Stimulated activated naive CD8-positive, alpha-beta T cell treated with anti-CD3 and anti-CD28 coated beads, Interleukin-15, Interleukin-2, amounts not matched to agents 100 ng/mL and 50 ng/mL, for 24 hours (primary cell): ENCODE measurements around the gene NTMT1.

Experiments used
- H3K27ac Mint-ChIP-seq: one replicate; pipeline ENCODE4 v1.8.0; 2021; ENCODE audit warnings: mild to moderate bottlenecking, mixed read lengths
- H3K27me3 Mint-ChIP-seq: one replicate; pipeline ENCODE4 v1.8.0; 2021; ENCODE audit warnings: mixed read lengths
- H3K36me3 Mint-ChIP-seq: one replicate; pipeline ENCODE4 v1.8.0; 2021; ENCODE audit warnings: low read depth, mixed read lengths
- H3K4me1 Mint-ChIP-seq: one replicate; pipeline ENCODE4 v1.8.0; 2021; ENCODE audit warnings: low read depth, mixed read lengths
- H3K4me3 Mint-ChIP-seq: one replicate; pipeline ENCODE4 v1.8.0; 2021; ENCODE audit warnings: mild to moderate bottlenecking, mixed read lengths
- H3K9me3 Mint-ChIP-seq: one replicate; pipeline ENCODE4 v1.8.0; 2021; ENCODE audit warnings: mixed read lengths

NTMT1 gene

DNA sequence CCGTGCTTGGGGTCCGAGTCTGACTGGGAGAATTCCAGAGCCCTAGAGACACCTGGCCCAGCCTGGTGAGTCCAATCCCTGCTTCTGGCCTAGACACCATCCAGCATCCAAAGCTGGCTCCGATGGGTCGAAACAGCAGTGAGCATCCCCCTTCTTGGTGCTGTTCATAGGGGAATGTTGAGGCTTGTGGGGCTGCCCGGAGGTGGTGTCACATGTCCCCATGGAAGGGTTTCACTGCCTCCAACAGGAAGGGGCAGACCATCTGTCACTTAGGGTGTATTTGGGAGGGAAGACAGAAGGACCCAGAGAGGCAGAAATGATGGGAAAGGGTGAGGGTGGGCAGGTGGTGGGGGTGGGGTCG, 19.0 kb upstream of the NTMT1 start:
- Mint-ChIP-seq H3K4me1 (peaks cover 40% of the 10 kb centered on the region), H3K27me3 (no peaks in the 10 kb centered on the region), H3K36me3 (no peaks in the 10 kb centered on the region), H3K4me3 (no peak overlapping the region), H3K27ac (peak overlapping the region; percentile 36), H3K9me3 (no peaks in the 10 kb centered on the region)

DNA sequence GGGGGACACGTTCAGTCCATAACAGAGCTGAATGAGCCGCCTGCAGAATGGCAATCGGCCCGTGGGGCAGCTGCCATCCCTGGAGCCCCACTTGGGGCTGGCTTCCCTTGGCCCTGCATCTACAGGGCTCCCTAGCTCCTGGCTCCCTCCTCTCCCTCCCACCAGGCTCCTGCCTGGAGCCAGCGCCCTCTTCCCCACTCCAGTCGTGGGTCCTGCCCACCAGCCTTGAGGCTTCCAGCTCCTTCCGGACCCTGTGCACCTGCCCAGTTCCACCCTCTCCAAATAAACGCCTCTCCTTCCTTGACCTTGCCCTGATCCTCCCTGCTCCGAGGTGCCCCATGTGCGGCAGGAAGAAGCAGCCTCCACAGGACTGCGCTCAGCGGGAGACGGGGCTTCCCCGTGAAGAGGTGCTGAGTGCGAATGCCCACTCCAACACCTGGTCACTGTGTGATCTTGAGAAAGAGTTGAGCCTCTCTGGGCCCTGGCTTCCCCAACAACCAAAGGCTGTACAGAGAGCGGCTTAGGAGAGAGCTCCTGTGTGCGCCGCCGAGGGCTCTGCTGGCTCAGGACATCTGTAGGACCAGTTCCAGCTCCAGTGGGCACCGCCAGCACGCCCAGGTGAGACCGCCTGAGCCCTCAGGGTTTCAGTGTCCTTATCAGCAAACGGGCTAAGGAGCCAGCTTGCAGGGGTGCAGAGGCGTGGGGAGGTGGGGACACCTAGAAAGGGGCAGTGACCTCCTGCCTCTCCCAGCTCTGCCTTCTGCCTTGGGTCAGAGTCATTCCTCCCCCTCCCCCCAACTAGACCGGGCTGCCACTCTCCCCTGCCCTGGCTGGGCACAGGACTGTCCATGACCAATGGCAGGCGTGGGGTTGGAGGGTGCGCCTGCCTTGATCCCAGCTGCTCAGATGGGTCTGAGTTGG, 17.1 kb upstream of the NTMT1 start:
- Mint-ChIP-seq H3K4me1 (peaks cover 36% of the 10 kb centered on the region), H3K27me3 (no peaks in the 10 kb centered on the region), H3K27ac (no peak overlapping the region), H3K9me3 (no peaks in the 10 kb centered on the region), H3K36me3 (no peaks in the 10 kb centered on the region), H3K4me3 (no peak overlapping the region)

DNA sequence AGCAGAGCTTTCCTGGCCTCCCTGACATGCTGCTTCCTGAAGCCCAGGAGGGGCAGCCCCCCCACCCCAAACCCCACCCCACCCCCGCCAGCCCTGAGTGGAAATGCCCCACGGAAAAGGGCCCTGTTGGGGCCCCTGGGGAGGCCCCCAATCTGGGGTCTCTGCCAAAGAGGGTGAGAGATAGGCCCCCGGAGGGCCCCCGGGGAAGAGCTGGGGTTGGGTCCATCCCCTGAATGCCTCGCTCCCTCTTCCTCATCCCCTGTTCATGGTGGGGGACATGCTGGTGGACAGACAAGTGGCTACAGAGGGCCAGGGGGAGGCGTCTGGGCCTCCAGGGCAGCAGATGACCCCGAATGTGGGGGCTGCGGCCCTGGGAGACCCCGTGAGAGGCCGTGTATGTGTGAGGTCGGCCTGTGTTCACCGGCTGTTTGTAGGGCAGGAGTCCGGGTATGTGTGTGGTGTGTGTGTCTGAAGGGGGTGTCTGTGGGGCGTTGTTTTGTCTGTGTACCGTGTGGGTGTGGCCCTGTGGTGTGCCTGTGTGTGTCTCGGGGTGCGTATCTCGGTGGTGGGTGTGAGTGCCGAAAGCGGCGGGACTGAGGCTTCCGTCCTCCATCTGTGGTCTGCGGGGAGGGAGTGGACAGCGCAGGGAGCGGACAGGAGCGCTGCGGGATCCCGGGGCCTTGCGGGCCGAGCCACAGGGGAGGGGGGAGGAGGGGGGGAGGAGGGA, 16.3 kb upstream of the NTMT1 start:
- Mint-ChIP-seq H3K27me3 (no peaks in the 10 kb centered on the region), H3K4me1 (peaks cover 32% of the 10 kb centered on the region), H3K27ac (peak overlapping the region; percentile 94), H3K4me3 (peak overlapping the region; percentile 81), H3K36me3 (no peaks in the 10 kb centered on the region), H3K9me3 (no peaks in the 10 kb centered on the region)

DNA sequence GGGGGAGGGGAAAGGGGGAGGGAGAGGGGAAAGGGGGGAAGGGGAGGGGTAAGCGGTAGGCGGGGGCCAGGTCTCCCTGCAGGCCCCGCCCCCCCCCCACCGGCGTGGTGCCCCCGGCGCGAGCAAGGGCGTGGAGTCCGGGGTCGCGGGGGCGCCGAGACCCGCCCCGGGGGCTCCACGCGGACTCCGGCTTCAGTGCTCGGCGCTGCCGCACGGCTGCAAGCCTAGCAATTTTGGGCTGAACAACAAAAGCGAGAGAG, 15.8 kb upstream of the NTMT1 start:
- Mint-ChIP-seq H3K4me3 (peak overlapping the region; percentile 66), H3K36me3 (no peaks in the 10 kb centered on the region), H3K27me3 (no peaks in the 10 kb centered on the region), H3K9me3 (no peaks in the 10 kb centered on the region), H3K4me1 (peaks cover 28% of the 10 kb centered on the region), H3K27ac (no peak overlapping the region)

DNA sequence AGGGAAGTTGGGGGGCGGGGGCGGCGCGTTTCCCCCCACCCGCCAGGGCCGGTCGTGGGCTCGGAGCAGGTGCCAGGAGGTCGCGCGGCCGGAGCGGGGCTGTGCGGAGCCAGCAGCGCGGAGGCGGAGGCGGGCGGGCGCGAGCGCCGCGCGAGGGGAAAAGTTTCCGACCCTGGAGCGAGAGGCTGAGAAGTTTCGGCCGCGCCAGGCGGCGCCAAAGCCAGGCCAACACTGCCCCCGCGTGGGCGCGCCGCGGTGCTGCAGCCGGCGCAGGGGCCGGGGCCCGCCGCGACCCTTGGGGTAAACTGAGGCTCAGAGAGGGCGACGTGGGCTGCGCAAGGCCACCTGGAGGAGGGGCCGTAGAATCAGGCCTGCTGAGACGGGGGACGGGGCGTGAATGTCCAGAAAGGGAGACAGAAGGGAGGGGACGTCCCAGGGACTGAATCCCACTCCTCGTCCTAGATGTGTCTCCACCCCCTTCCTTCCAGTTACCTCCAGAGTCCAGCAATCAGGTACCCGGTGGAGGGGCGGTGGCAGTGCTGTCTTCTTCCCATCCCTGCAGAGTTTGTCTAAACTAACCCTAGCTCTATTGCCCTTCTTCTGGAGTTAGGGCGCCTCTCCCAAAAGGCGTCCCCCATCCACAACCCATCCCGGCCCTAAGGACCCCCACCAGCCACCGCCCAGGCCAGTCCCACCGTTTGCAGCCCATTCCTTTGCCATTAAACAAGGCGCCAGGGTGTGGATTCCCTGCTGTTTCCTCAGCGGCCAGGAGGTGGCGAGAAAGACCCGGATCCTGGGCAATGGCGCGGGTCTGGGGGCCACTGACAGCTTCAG, 15.3 kb upstream of the NTMT1 start:
- H3K4me1 Mint-ChIP-seq, result peaks cover 28% of the 10 kb centered on the region
- H3K36me3 Mint-ChIP-seq, result no peaks in the 10 kb centered on the region
- peak overlapping the region; percentile 61 for H3K27ac Mint-ChIP-seq
- no peaks in the 10 kb centered on the region for H3K27me3 Mint-ChIP-seq
- no peaks in the 10 kb centered on the region for H3K9me3 Mint-ChIP-seq
- H3K4me3 Mint-ChIP-seq, result peak overlapping the region; percentile 66

DNA sequence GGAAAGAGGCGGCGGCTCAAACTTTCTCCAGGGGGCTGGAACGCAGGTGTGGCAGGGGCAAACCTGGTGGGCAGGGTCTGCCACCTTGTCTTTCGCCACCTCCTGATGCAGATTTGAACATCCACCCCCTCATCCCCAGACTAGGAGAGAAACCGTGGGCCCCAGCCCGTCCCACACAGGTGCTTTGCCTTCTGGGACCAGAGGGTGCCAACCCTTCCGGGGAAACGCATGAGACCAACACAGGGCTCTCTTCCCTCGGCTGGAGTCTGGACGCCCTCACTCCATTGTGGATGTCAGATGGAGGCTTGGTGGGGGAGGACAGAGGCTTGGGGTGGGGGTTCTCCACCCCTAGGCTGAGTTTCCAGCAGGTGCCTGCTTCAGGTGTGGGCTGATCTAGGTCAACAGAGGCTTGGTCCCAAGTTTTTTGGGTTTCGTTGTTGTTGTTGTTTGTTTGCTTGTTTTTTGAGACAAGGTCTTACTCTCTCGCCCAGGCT, 14.6 kb upstream of the NTMT1 start:
- Mint-ChIP-seq H3K27me3 (no peaks in the 10 kb centered on the region), H3K9me3 (no peaks in the 10 kb centered on the region), H3K27ac (no peak overlapping the region), H3K36me3 (no peaks in the 10 kb centered on the region), H3K4me1 (peaks cover 28% of the 10 kb centered on the region), H3K4me3 (no peak overlapping the region)

DNA sequence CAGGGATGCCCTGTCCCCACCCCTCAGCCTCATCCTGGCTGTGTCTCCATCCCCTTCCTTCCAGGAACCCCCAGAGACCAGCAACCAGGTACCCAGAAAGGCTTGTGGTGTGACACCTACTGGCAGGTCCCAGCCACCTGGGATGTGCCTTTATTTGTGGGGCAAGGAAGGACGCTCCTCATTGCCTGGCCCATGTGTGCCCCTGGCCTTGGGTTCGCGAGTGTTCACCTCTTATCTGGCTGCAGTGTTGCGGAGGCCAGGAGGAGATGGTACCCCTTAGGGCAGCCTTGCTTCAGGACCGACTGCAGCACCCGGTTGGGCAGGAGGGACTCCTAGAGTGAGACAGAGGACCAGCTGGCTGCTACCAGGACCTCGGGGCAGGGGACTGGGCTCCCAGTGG, 13.8 kb upstream of the NTMT1 start:
- no peaks in the 10 kb centered on the region for H3K27me3 Mint-ChIP-seq
- no peaks in the 10 kb centered on the region for H3K9me3 Mint-ChIP-seq
- H3K27ac Mint-ChIP-seq, result no peak overlapping the region
- no peaks in the 10 kb centered on the region for H3K36me3 Mint-ChIP-seq
- H3K4me3 Mint-ChIP-seq, result no peak overlapping the region
- H3K4me1 Mint-ChIP-seq, result peaks cover 26% of the 10 kb centered on the region

DNA sequence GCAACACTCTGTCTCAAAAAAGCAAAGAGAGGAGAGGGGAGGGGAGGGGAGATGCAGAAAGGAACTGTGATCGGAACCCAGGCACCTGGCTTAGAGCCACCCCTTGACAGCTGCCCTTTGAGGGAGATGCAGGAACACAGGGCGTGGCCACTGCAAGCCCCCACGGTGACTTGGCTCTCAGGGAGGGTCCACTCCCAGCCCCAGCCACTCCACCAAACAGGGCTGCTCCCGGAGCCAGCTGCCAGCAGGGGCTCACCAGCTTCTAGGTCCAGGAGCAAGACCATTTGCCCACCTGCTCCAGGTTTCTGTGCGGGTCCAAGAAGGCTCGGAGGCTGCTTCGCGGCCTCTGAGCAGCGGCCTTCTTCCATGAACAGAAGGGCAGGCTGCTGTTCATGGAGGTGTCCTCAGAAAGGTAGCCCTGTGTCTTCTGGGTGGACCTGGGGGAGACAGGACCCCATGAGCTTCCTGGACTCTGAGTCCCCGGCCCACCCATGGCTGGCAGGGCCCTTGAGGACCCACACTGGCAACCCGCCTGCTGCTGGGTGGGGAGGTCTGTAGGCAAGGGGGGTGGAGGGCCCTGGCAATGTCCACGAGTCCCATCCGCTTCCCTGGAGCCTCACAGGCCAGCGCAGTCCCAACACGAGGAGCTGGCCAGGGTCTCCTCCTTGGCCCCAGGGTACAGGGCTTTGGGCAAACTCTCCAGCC, 13.0 kb upstream of the NTMT1 start:
- Mint-ChIP-seq H3K27me3 (no peaks in the 10 kb centered on the region), H3K4me3 (no peak overlapping the region), H3K36me3 (no peaks in the 10 kb centered on the region), H3K9me3 (no peaks in the 10 kb centered on the region), H3K27ac (no peak overlapping the region), H3K4me1 (peaks cover 19% of the 10 kb centered on the region)

DNA sequence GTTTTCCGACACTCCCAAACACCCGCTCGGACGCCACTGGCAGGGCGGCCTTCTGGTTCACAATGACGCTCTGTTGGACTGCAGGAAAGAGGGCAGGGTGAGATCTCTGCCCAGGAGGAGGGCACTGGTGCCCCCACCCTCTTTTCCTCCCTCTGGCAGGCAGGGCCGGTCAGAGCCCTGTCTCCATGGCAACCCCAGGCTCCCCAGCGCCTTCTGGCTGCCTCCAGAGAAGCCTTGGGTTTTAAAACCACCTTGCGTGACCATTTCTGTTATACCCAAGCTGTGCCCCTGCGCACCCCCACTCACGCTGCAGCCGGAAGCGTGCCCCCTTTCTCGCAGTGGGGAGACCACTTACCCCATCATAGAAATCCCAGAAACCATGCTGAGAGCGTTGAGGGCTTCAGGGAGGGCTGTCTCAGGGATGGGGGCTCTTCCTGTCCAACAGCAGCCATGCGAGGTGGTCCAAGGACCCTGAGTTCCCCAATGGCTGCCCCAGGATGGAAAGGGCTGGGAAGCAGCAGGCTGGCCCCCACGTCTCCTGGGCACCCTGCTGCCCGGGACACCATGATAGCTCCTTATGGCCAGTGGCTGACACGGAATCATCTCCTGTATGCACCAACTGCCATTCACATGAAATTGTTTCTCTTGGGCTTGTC, 12.3 kb upstream of the NTMT1 start:
- Mint-ChIP-seq H3K27ac (peak overlapping the region; percentile 36), H3K4me3 (no peak overlapping the region), H3K9me3 (no peaks in the 10 kb centered on the region), H3K27me3 (peaks cover 5% of the 10 kb centered on the region), H3K36me3 (no peaks in the 10 kb centered on the region), H3K4me1 (peaks cover 12% of the 10 kb centered on the region)

DNA sequence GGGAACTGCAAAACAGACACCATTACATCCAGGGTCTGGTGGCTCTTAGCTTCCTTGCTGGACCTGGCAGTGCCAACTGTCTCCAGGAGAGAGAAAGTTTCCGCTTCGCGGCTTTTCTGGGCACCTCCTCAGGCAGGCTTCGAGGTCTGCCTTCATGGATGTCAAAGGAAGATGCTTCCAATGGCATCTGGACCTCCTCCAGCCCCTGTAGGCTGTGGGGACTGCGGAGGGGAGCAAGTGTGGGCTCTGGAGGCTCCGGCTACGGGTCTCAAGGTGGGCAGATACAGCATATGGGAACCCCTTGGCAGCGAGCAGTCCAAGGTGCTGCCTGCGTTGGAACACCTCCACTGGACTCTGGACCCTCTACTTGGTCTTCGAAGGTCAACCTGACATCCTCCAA, 11.0 kb upstream of the NTMT1 start:
- Mint-ChIP-seq H3K36me3 (peaks cover 4% of the 10 kb centered on the region), H3K27me3 (peaks cover 15% of the 10 kb centered on the region), H3K9me3 (no peaks in the 10 kb centered on the region)

DNA sequence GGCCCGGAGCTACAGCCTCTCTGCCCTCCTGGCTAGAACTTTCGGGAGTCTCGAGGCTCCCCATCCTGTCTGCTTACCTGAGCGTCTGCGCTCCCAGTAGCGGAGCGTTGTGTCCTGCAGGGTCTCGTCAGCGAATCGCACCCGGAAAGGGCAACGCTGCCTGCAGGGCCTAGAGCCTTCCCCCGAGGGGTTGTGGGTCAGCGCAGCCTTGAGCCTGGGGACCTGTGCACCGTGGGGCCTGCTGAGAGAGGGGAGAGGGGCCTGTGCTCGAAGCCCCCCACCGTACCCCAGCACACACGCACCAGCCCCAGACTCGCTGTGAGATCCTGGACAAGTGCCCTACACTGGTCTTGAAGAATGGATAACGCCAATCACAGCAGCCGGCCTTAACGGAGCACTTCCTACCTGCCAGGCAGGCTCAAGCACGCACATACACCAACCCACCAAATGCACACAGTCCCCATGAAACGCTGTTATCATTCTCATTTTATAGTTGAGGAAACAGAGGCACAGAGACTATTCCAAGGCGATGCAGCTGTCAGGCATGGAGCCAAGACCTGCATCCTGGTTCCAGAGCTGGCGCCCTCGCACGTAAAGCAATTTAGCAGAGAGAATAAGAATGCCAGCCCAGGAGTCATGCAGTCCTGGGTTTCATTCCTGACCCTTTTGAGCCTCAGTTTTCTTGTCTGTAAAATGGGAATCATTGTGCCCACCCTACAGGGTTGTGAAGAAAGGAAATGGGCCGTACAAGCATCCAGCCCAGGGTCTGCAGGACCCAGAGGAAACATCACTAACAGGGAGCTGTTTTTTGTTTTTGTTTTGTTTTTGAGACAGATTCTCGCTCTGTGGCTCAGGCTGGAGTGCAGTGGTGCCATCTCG, 10.3 kb upstream of the NTMT1 start:
- no peaks in the 10 kb centered on the region for H3K9me3 Mint-ChIP-seq
- peaks cover 15% of the 10 kb centered on the region for H3K27me3 Mint-ChIP-seq
- H3K4me3 Mint-ChIP-seq, result no peak overlapping the region
- H3K27ac Mint-ChIP-seq, result no peak overlapping the region
- H3K36me3 Mint-ChIP-seq, result peaks cover 4% of the 10 kb centered on the region
- H3K4me1 Mint-ChIP-seq, result peaks cover 12% of the 10 kb centered on the region

More for the DNA sequence above, 11.0 kb upstream of the NTMT1 start:
- no peak overlapping the region for H3K4me3 Mint-ChIP-seq
- no peak overlapping the region for H3K27ac Mint-ChIP-seq
- peaks cover 13% of the 10 kb centered on the region for H3K4me1 Mint-ChIP-seq

DNA sequence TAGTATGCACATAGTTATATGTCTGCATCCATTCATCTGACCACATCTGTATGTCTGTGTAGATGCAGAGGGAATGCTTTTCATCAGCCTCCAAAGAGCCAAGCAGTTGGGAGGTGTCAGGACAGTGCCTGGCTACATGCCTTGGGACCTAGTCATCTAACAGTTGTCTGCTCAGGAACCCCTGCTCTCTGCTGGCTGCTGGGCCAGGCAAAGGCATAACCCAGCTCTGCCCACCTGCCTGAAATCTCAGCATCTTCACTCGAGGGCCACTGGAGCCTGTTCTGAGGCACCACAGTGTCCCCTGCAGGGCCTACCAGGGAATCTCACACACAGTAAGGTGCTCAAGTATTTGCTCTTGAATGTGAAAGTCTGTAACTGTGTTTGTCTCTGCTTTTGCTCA, 8.8 kb upstream of the NTMT1 start:
- H3K4me1 Mint-ChIP-seq, result peaks cover 8% of the 10 kb centered on the region
- no peak overlapping the region for H3K4me3 Mint-ChIP-seq
- H3K27ac Mint-ChIP-seq, result no peak overlapping the region
- H3K36me3 Mint-ChIP-seq, result peaks cover 4% of the 10 kb centered on the region
- H3K9me3 Mint-ChIP-seq, result no peaks in the 10 kb centered on the region
- peaks cover 27% of the 10 kb centered on the region for H3K27me3 Mint-ChIP-seq
